Astrocyte of the spinal cord (primary cell): ENCODE measurements around the gene ARHGAP19.

Experiments used
- DNase-seq: peaks from one replicate; pipeline ENCODE4 v3.0.0; 2011; ENCODE audit warnings: low read depth, low spot score
- H3K4me3 ChIP-seq: 2 replicates; pipeline ENCODE4 v1.5.1; 2011; ENCODE audit warnings: low read depth, mild to moderate bottlenecking, low read length, moderate library complexity
- in situ Hi-C: cut with HindIII; loops from 2 replicates; pipeline ENCODE4 v1.10.0; 2017; ENCODE audit warnings: low sequenced_read_pairs
- TF ChIP-seq, protein P1 (sequence below): IDR thresholded peaks from 2 replicates; pipeline ENCODE4 v1.5.1; 2012; ENCODE audit warnings: low read depth, mild to moderate bottlenecking, low read length, inconsistent platforms

ARHGAP19 gene

GRCh38 chr10:97321804-97322190, 29.4 kb upstream of the ARHGAP19 start:
- in situ Hi-C loops: no loop called here
- H3K4me3 ChIP-seq: no peak overlapping the region
- DNase-seq: no peak
- TF ChIP-seq, protein P1, sequence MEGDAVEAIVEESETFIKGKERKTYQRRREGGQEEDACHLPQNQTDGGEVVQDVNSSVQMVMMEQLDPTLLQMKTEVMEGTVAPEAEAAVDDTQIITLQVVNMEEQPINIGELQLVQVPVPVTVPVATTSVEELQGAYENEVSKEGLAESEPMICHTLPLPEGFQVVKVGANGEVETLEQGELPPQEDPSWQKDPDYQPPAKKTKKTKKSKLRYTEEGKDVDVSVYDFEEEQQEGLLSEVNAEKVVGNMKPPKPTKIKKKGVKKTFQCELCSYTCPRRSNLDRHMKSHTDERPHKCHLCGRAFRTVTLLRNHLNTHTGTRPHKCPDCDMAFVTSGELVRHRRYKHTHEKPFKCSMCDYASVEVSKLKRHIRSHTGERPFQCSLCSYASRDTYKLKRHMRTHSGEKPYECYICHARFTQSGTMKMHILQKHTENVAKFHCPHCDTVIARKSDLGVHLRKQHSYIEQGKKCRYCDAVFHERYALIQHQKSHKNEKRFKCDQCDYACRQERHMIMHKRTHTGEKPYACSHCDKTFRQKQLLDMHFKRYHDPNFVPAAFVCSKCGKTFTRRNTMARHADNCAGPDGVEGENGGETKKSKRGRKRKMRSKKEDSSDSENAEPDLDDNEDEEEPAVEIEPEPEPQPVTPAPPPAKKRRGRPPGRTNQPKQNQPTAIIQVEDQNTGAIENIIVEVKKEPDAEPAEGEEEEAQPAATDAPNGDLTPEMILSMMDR: no peak

DNA sequence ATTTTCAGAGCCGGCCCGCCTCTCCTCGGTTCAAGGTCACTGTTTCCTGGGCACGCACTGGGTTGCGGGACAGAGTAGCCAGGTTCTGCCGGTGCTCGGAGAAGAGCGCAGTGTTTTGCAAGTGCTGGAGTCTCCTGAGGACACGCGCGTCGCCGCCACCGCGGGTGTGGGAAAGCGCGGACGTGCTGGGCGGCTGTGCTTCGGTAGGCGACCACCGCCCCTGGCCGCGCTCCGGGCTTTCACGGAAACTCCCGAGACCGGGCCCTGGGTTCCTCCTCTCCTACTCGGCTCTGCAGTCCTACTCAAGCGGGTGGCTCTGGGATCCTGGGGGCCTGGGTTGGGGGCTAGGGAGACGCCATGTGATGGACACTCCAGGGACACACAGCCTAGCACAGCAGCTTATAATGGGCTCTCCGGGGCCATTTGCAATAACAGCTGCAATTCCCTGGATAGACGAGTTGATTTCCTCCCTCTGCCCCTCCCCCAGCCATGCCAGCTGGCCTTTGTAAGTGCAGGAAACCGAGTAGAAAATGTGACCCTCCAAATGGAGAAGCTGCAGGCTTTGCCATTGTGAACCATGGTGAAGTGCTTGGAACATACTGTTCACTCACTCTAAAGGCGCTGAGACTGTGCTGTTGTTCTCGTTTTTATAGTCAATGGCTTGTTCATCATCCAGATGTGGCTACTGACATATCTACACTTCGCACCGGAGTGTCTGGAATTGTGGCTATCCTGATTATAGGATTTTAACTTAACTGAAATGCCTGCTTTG, 28.8 kb upstream of the ARHGAP19 start:
- H3K4me3 ChIP-seq: no peak overlapping the region
- TF ChIP-seq, protein P1: no peak
- in situ Hi-C loops: no loop called here
- no peak for DNase-seq

- DNase-seq: no peak
- H3K4me3 ChIP-seq: peak overlapping the region; percentile 16
- in situ Hi-C loops: no loop called here
- TF ChIP-seq, protein P1: no peak
Observed at GRCh38 chr10:97320480-97321031, 28.1 kb upstream of the ARHGAP19 start.

DNA sequence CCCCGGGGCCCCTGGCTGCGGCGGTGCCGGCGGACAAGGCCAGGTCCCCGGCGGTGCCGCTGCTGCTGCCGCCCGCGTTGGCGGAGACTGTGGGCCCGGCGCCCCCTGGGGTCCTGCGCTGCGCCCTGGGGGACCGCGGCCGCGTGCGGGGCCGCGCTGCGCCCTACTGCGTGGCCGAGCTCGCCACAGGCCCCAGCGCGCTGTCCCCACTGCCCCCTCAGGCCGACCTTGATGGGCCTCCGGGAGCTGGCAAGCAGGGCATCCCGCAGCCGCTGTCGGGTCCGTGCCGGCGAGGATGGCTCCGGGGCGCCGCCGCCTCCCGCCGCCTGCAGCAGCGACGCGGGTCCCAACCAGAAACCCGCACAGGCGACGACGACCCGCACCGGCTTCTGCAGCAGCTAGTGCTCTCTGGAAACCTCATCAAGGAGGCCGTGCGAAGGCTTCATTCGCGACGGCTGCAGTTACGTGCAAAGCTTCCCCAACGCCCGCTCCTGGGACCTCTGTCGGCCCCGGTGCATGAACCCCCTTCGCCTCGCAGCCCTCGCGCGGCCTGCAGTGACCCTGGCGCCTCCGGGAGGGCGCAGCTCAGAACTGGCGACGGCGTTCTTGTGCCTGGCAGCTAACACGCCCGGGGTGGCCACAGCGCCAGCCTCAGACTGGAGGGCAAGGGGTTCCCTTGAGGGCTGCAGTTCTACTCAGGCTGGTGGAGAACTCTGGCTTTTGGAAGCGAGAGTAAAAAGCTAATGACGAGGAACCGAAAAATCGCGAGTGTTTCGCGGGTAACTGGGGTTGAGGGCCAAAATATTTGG, 27.4 kb upstream of the ARHGAP19 start:
- peak overlapping the region; percentile 71 for H3K4me3 ChIP-seq
- DNase-seq: no peak
- in situ Hi-C loops: no loop called here
- TF ChIP-seq, protein P1: no peak

- TF ChIP-seq, protein P1: no peak
- in situ Hi-C loops: no loop called here
- DNase-seq: peak; percentile 90
- peak within 1 kb of the TSS; percentile 71 for H3K4me3 ChIP-seq
Observed at GRCh38 chr10:97318772-97319651, 26.6 kb upstream of the ARHGAP19 start, which contains the start of gene FRAT1. Gene FRAT1 (plus strand): TSS chr10:97319271. CDS start chr10:97319454, 183 bp downstream.

DNA sequence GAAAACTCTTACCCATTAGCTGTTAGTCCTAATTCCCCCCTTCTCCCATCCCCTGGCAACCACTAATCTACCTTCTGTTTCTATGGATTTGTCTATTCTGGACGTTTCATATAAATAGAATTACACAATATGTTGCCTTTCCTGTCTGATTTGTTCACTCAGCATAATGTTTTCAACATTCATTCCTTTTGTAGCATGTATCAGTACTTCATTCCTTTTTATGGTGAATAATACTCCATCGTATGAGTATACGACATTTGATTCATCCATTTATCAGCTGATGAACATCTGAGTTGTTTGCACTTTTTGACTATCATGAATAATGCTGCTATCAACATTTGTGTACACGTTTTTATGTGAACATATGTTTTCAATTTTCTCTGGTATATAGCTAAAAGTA, 22.2 kb upstream of the ARHGAP19 start:
- no peak overlapping the region for H3K4me3 ChIP-seq
- TF ChIP-seq, protein P1: no peak
- in situ Hi-C loops: no loop called here
- no peak for DNase-seq
